ENCODE measurements around the gene ZNF674. TPM values are rescaled to one million over a fixed set of nuclear protein-coding genes. Genes with fewer than 3 reads are reported as not detected.
"Not testable (repeated sequence)": the region's sequence is repeated elsewhere in the genome, so short reads cannot be mapped to it uniquely, and the experiment has no call there.

The ZNF674 gene
- total RNA-seq, 2 donors from 2014 or later = 0.99 to 10.4 TPM

DNA sequence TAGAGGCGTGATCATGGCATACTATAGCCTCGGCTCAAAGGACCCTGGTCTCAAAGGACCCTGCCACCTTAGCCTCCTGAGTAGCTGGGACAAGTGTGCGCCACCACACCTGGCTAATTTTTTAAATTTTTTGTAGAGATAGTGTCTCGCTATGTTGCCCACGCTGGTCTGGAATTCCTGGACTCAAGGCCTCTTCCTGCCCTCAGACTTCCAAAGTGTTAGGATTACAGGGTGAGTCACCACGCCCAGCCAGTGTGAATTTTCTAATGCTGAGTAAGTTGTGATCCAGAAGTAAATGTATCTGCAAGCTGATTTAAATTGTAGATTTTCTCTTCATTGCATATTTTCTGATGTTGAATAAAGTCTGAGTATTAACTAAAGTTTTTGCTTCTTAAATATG lies 2.6 kb upstream of the ZNF674 start:
- no peak overlapping the region for H3K4me3 ChIP-seq
- no peak for ATAC-seq
- no peaks in the 10 kb centered on the region for H3K9me3 ChIP-seq
- WGBS, 2 donors = 94 to 95% methylated on average over 6 of the region's 6 CpGs
- peaks cover 19% of the 10 kb centered on the region for H3K4me1 ChIP-seq
- intact Hi-C loops (cut with DNase I) = no loop called here
- DNase-seq = no peak
- H3K27me3 ChIP-seq = no peaks in the 10 kb centered on the region
- H3K36me3 ChIP-seq (replicated peaks in 1 of 2; ENCODE audit: insufficient read depth in 1 of 2, low read depth in 2 of 2) = no peaks in the 10 kb centered on the region
- TF ChIP-seq POLR2A (IDR thresholded peaks at IDR 0.05) (no peak), CTCF (IDR thresholded peaks at IDR 0.05) (no peak)
- no peak overlapping the region for H3K27ac ChIP-seq

DNA sequence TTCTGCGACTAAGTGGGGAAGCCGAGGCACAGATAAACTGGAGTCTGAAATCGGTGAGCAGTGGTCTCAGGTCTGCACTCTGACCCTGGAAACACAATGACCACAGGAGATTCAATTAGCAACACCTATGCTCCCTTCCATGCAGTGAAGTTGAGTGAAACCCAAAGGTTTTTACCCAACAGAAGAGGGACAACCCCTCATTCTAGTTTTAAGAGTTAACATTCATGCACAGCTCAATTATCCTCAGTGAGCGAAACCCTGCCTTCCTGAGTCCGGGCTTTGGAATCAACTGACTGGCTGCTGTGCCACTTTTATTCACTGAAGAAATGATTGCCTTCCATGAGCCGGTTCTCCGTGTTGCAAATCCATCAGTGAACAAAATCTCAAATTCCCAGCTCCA lies 694 bp downstream of the ZNF674 start:
- intact Hi-C loops (cut with DNase I); DNase-seq; H3K27me3 ChIP-seq; ATAC-seq; H3K9me3 ChIP-seq; H3K36me3 ChIP-seq (replicated peaks in 1 of 2; ENCODE audit: insufficient read depth in 1 of 2, low read depth in 2 of 2): not testable (repeated sequence)
- peaks cover 19% of the 10 kb centered on the region for H3K4me1 ChIP-seq
- peak overlapping the region in 3 of 4 donors; percentile 65 to 83 (median 77) for H3K27ac ChIP-seq
- WGBS, 2 donors = 4 to 26% methylated on average over 4 to 6 of the region's 7 CpGs
- peak overlapping the region in 1 of 2 donors; percentile 75 for H3K4me3 ChIP-seq

GRCh38 chrX:46543441-46543840 lies 1.8 kb downstream of the ZNF674 start:
- no peak overlapping the region for H3K27ac ChIP-seq
- no peaks in the 10 kb centered on the region for H3K27me3 ChIP-seq
- no peak overlapping the region for H3K4me3 ChIP-seq
- ATAC-seq = no peak
- TF ChIP-seq CTCF (IDR thresholded peaks at IDR 0.05) = no peak
- H3K36me3 ChIP-seq (replicated peaks in 1 of 2; ENCODE audit: insufficient read depth in 1 of 2, low read depth in 2 of 2) = no peaks in the 10 kb centered on the region
- peaks cover 19% of the 10 kb centered on the region for H3K4me1 ChIP-seq
- DNase-seq = no peak
- intact Hi-C loops (cut with DNase I) = no loop called here
- H3K9me3 ChIP-seq = no peaks in the 10 kb centered on the region
- 69 to 86% methylated on average over 1 to 2 of the region's 2 CpGs for WGBS, 2 donors

- no peak overlapping the region for H3K27ac ChIP-seq
- WGBS, 2 donors = 77 to 92% methylated on average over 2 to 3 of the region's 3 CpGs
- TF ChIP-seq CTCF (IDR thresholded peaks at IDR 0.05) = no peak
- no peak for TF ChIP-seq POLR2A (IDR thresholded peaks at IDR 0.05)
Measured at GRCh38 chrX:46531442-46531841, 13.8 kb downstream of the ZNF674 start.

GRCh38 chrX:46530404-46530908 lies 14.8 kb downstream of the ZNF674 start:
- 80% methylated on average over 1 of the region's 1 CpG; no CpG with 5 or more reads in 1 of the 2 donors for WGBS, 2 donors
- H3K36me3 ChIP-seq (replicated peaks in 1 of 2; ENCODE audit: insufficient read depth in 1 of 2, low read depth in 2 of 2); ATAC-seq; DNase-seq; H3K27me3 ChIP-seq; intact Hi-C loops (cut with DNase I); H3K27ac ChIP-seq; H3K4me1 ChIP-seq; H3K9me3 ChIP-seq; H3K4me3 ChIP-seq: not testable (repeated sequence)

More at GRCh38 chrX:46531442-46531841, 13.8 kb downstream of the ZNF674 start:
- no peak overlapping the region for H3K4me3 ChIP-seq
- no peaks in the 10 kb centered on the region for H3K36me3 ChIP-seq (replicated peaks in 1 of 2; ENCODE audit: insufficient read depth in 1 of 2, low read depth in 2 of 2)
- H3K27me3 ChIP-seq = no peaks in the 10 kb centered on the region
- DNase-seq (no peak), ATAC-seq (no peak)
- no peaks in the 10 kb centered on the region for H3K9me3 ChIP-seq
- H3K4me1 ChIP-seq = no peaks in the 10 kb centered on the region
- intact Hi-C loops (cut with DNase I) = no loop called here

GRCh38 chrX:46529740-46530403 lies 15.3 kb downstream of the ZNF674 start:
- WGBS, 2 donors = 65 to 82% methylated on average over 3 to 8 of the region's 12 CpGs
- DNase-seq; H3K9me3 ChIP-seq; H3K36me3 ChIP-seq (replicated peaks in 1 of 2; ENCODE audit: insufficient read depth in 1 of 2, low read depth in 2 of 2); H3K27me3 ChIP-seq; H3K4me1 ChIP-seq; intact Hi-C loops (cut with DNase I); H3K4me3 ChIP-seq; ATAC-seq; H3K27ac ChIP-seq: not testable (repeated sequence)

DNA sequence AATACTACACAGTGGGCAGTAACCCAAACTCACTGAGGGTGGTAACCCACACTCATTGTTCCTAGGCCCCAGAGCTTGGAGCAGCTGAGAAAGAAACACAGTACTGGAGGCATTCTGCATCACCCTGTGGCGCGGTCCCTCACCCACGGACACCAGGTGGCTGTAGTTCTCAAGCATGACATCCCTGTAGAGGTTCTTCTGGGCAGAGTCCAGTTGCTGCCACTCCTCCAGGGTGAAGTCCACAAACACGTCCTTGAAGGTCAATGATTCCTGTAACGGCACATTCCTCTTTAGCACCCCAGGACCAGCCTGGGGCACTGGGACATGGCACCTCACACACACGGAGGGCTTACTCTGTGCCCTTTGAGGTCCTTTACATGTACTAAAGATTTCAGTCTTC lies 16.6 kb downstream of the ZNF674 start:
- ATAC-seq; H3K4me1 ChIP-seq; H3K4me3 ChIP-seq; H3K9me3 ChIP-seq; DNase-seq; H3K27me3 ChIP-seq; H3K36me3 ChIP-seq (replicated peaks in 1 of 2; ENCODE audit: insufficient read depth in 1 of 2, low read depth in 2 of 2); intact Hi-C loops (cut with DNase I); H3K27ac ChIP-seq: not testable (repeated sequence)
- WGBS, 2 donors = 60% methylated on average over 1 to 2 of the region's 6 CpGs
